Tibial nerve (tissue), 4 donors: ENCODE data around the gene NFATC2. TPM values are rescaled to one million over a fixed set of nuclear protein-coding genes. Genes with fewer than 3 reads are reported as not detected.
A peak's percentile ranks its signal among the peaks of the same experiment; 100 is the strongest.

Experiments
- DNase-seq, 2 donors: peaks; one replicate each; pipeline ENCODE4 v3.0.0-alpha.2; 2019; ENCODE audit warnings: low spot score in 2 of 2
- H3K27ac ChIP-seq, 4 donors: fragments of 200-600 bp; sonication (generic) in 3 of 4; one replicate each; pipeline ENCODE4 v1.5.1; 2017 to 2019; ENCODE audit warnings: mild to moderate bottlenecking in 1 of 4
- H3K27me3 ChIP-seq, 2 donors: fragments of 200-600 bp; sonication (generic) in 1 of 2; one replicate each; pipeline versions ENCODE4 v1.5.1 to v1.6.0; 2017 to 2019
- H3K36me3 ChIP-seq, 3 donors: fragments of 200-600 bp; sonication (generic); one replicate each; pipeline ENCODE4 v1.5.1; 2018 to 2019
- H3K4me1 ChIP-seq, 4 donors: fragments of 200-600 bp; sonication (generic) in 3 of 4; one replicate each; pipeline ENCODE4 v1.5.1; 2017 to 2019
- H3K4me3 ChIP-seq, 4 donors: fragments of 200-600 bp; sonication (generic) in 3 of 4; one replicate each; pipeline ENCODE4 v1.5.1; 2017 to 2019; ENCODE audit warnings: mild to moderate bottlenecking in 1 of 4, moderate library complexity in 1 of 4
- H3K9me3 ChIP-seq, 4 donors: fragments of 200-600 bp; sonication (generic) in 3 of 4; one replicate each; pipeline ENCODE4 v1.5.1; 2017 to 2019
- CTCF ChIP-seq, 5 experiments: fragments of 200-600 bp in 3 of 5; fragments of 450-650 bp in 2 of 5; sonication (generic) in 3 of 5; IDR thresholded peaks; one replicate each; pipeline ENCODE4 v1.5.1; 2016 to 2019; ENCODE audit warnings: antibody characterized with exemption in 5 of 5, mild to moderate bottlenecking in 3 of 5, moderate library complexity in 2 of 5
- EP300 ChIP-seq, 2 donors: sonication (generic); formaldehyde crosslinking; IDR thresholded peaks; one replicate each; pipeline ENCODE4 v1.6.1; 2017; ENCODE audit warnings: antibody characterized with exemption in 2 of 2, mild to moderate bottlenecking in 1 of 2
- POLR2A ChIP-seq, 2 donors: fragments of 450-650 bp; IDR thresholded peaks; one replicate each; pipeline ENCODE4 v1.6.1; 2017; ENCODE audit warnings: antibody characterized with exemption in 2 of 2, mild to moderate bottlenecking in 2 of 2, moderate library complexity in 2 of 2
- WGBS, 2 donors: methylation state at CpG; one replicate each; pipeline ENCODE4 v1.1.5; 2018; 5-methylcytosine and 5-hydroxymethylcytosine counted together
- total RNA-seq, 4 donors: library from RNA; depleted of rRNA; stranded (reverse); fragments of >200 nt; gene quantifications; one replicate each; pipeline ENCODE4 v1.1.0, GENCODE V29; 2016

The NFATC2 gene
- total RNA-seq, 4 donors from 2014 or later, result 6.0 to 11.5 (median 7.7) TPM

DNA sequence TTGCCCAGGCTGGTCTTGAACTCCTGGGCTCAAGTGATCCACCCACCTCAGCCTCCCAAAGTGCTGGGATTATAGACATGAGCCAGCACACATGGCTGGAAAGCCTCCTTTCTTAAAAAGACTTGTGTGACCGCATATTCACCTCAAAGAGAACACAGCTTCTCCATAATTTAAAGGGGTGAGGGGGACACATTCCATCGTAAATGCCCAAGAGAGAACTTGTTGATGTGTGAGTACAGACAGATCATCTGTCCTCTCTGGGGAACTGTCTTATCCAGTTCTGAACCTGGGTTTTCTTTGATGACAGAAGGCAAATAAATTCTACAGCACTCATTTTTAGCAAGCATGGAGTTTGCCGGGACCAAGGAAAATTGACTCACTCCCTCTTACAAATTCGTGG is 47.2 kb downstream of the NFATC2 start:
- no peaks in the 10 kb centered on the region for H3K27me3 ChIP-seq
- no peak overlapping the region for H3K4me3 ChIP-seq
- no peak for TF ChIP-seq CTCF (IDR thresholded peaks at IDR 0.05)
- no peak for TF ChIP-seq POLR2A (IDR thresholded peaks at IDR 0.05)
- no peak for TF ChIP-seq EP300 (IDR thresholded peaks at IDR 0.05)
- H3K9me3 ChIP-seq, result no peaks in the 10 kb centered on the region
- no peak overlapping the region for H3K27ac ChIP-seq
- WGBS, 2 donors, result 80 to 91% methylated on average over 4 of the region's 4 CpGs
- peaks cover 0 to 62% (median 26%) of the 10 kb centered on the region in 4 donors for H3K4me1 ChIP-seq
- H3K36me3 ChIP-seq, result no peaks in the 10 kb centered on the region
- no peak for DNase-seq

DNA sequence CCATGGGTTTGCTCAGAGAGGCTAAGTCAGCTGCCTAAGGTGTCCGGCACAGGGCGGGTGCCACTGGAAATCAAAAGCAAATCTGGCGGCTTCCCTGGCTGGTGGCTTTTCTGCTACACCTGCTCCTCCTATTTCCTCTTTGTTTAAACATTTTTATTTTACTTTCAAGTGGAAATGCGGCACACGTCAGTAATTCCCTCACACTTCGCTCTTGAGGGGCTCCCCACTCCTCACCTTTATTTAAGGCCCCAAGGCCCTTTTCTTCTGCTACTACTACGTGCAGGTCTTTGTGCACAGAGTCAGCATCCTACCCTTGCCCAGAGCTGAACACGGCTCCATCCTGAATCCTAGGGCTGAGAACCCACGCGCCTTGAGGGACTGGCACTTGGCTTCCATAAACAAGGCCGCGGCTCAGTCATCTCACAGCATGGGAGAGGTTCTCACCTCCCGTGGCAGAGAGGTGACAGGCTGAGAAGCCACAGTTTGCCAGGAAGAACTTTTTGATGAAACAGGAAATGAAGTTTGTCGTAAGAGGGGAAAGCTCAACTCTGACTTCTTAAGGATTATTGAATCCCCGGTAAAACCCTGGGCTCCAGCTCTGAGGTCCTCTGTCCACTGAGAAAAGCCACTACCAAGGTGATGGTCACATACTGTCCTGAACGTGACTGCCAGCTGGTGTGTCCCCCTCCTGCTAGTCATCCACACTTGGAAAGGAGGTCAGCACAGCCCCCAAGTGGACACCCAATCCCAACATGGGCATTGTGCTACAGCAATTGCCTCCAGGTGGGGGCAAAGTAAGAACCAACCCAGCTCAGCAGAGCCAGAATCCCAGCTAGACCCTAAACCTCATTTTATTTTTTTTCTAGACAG is 48.0 kb downstream of the NFATC2 start:
- no peak for TF ChIP-seq EP300 (IDR thresholded peaks at IDR 0.05)
- no peak for TF ChIP-seq CTCF (IDR thresholded peaks at IDR 0.05)
- TF ChIP-seq POLR2A (IDR thresholded peaks at IDR 0.05), result no peak
- Histone ChIP-seq H3K27me3 (no peaks in the 10 kb centered on the region), H3K4me1 (peaks cover 0 to 62% (median 26%) of the 10 kb centered on the region in 4 donors), H3K27ac (no peak overlapping the region), H3K36me3 (no peaks in the 10 kb centered on the region), H3K4me3 (no peak overlapping the region), H3K9me3 (no peaks in the 10 kb centered on the region)
- no peak for DNase-seq
- WGBS, 2 donors, result 86 to 88% methylated on average over 16 of the region's 16 CpGs

GRCh38 chr20:51493346-51493791 is 49.1 kb downstream of the NFATC2 start:
- TF ChIP-seq CTCF (IDR thresholded peaks at IDR 0.05) (no peak), POLR2A (IDR thresholded peaks at IDR 0.05) (no peak), EP300 (IDR thresholded peaks at IDR 0.05) (no peak)
- no peak for DNase-seq
- WGBS, 2 donors, result 85 to 90% methylated on average over 9 to 10 of the region's 10 CpGs
- no peaks in the 10 kb centered on the region for H3K27me3 ChIP-seq
- H3K27ac ChIP-seq, result peak overlapping the region in 1 of 4 donors; percentile 77
- peaks cover 0 to 64% (median 23%) of the 10 kb centered on the region in 4 donors for H3K4me1 ChIP-seq
- no peak overlapping the region for H3K4me3 ChIP-seq
- no peaks in the 10 kb centered on the region for H3K36me3 ChIP-seq
- H3K9me3 ChIP-seq, result no peaks in the 10 kb centered on the region

GRCh38 chr20:51492167-51493092 is 50.1 kb downstream of the NFATC2 start:
- H3K9me3 ChIP-seq, result no peaks in the 10 kb centered on the region
- no peak for TF ChIP-seq POLR2A (IDR thresholded peaks at IDR 0.05)
- TF ChIP-seq EP300 (IDR thresholded peaks at IDR 0.05), result no peak
- TF ChIP-seq CTCF (IDR thresholded peaks at IDR 0.05), result no peak
- no peaks in the 10 kb centered on the region for H3K27me3 ChIP-seq
- H3K27ac ChIP-seq, result peak overlapping the region in 2 of 4 donors; percentile 55 to 77
- H3K4me1 ChIP-seq, result peaks cover 0 to 64% (median 18%) of the 10 kb centered on the region in 4 donors
- H3K36me3 ChIP-seq, result no peaks in the 10 kb centered on the region
- DNase-seq, result peak in 1 of 2 donors; percentile 25
- WGBS, 2 donors, result 45 to 58% methylated on average over 35 to 45 of the region's 47 CpGs
- H3K4me3 ChIP-seq, result peak overlapping the region; percentile 3 to 38 (median 16)
